Effector CD4-positive, alpha-beta T cell (primary cell): ENCODE results near the gene SLC39A8.
"Not testable (repeated sequence)": the region's sequence is repeated elsewhere in the genome, so short reads cannot be mapped to it uniquely, and the experiment has no call there.

Source experiments
- DNase-seq: peaks from one replicate; pipeline ENCODE4 v3.0.0-alpha.2; 2020
- total RNA-seq: gene quantifications from one replicate; lab custom pipeline; 2026; lab: John Stamatoyannopoulos, UW

SLC39A8 gene
- 50.1 reads per million, percentile 68 among the genes with 10 or more reads in this experiment for total RNA-seq

DNA sequence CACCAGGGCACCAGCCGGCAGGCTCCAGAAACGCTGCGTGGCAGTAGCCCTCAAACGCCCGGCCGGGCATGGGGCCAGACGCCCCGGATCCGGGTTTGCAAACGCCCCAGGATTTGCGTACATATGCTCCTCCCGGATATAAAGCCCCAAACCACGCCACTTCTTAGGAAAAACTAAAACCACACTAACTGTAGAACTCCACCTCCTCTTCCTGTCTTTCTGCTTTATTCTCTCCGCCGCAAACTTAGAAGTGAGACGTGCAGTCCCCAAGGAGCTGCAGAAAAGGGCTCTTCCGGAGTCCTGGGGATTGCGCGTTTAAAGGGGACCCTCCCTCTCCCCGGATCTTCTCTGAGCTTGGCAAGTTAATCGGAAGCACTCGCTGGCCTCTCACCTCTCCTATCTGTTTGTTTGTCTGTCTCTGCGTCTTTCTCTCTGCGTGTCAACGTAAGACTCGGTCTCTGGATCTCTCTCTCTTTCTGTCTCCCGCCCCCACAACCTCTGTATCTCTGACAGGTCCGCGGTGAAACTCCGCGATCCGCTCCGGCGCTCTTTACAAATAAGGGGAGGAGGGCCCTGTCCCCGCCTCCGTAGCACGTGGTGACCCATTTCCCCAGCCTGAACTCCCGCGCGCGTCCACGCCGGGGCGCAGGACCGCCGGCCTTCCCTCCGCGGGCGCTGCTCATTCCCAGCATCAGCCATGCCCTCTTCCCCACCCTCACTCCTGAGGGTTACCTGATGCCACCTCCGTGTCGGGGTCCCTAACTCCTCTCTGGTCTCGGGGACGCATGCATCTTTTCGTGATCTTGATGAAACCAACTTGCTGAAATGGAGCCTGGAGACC is at the start of gene SLC39A8:
SLC39A8 (minus strand) TSS at position 529 of the 841 bp plus-strand sequence. CDS start 820 bp downstream, outside the sequence.
- DNase-seq: peak; percentile 79

DNA sequence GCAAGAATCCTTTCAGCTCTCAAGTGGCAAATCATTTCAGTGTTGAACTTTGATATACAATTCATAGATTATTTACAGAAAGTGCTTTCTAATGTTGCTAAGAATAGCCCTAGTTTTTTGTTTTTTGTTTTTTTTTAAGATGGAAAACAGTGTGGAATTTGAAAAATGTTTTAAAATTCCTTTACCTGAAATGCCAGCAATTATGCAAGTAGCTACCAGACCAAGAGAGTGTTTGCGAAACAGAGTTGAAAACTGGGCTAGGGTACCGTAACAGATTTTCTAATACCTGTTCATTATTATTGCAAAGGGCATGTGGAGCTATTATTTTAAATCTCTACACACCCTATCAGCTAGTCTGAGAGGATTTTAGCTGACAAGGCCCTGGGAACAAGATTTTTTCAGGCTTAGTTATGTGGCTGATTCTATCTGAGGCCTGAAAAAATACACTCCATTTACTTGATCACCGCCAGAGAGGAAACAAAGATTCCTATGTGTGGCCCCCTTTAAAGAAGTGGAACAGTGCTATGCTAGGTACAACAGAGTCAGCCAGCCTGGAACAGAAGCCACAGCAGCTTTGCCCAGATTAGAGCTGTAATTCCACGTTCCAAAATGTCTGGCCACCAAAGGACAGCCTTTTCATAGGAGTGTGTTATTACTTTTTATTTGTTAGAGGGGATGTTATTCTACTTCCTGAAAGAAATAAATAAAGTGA is 46.9 kb upstream of the SLC39A8 start:
- DNase-seq: no peak

DNA sequence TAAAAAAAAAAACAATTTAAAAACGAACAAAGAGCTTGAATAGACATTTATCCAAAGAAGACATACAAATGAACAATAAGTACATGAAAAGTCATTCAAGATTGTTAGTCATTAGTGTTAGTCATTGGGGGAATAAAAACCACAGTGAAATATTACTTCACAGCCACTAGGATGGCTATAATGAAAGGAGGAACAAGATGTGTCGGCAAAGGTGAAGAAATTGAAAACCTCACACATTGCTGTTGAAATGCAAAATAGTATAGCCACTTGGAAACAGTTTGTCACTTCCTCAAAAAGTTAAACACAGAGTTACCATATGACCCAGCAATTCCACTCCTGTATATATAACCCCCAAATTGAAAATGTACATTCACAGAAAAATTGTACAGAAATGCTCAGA is 45.2 kb upstream of the SLC39A8 start:
- no peak for DNase-seq

DNA sequence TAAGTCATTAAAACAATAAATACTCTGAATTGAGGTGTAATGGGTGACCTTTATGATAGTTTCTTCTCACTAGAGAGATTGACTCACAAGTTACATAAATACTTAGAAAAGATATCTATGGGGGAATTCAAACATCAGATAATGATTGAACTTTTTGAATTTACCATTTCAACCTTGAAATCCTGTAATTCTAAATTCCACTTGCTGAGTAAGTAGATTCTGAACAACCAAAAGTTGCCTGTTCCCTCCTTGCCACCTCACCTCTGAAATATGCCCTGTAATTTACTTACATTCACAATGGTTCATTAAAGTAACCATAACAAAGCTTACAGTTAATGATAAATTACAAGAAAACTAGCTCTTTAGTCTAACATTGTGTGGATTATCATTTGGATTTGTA is 43.3 kb upstream of the SLC39A8 start:
- no peak for DNase-seq

DNA sequence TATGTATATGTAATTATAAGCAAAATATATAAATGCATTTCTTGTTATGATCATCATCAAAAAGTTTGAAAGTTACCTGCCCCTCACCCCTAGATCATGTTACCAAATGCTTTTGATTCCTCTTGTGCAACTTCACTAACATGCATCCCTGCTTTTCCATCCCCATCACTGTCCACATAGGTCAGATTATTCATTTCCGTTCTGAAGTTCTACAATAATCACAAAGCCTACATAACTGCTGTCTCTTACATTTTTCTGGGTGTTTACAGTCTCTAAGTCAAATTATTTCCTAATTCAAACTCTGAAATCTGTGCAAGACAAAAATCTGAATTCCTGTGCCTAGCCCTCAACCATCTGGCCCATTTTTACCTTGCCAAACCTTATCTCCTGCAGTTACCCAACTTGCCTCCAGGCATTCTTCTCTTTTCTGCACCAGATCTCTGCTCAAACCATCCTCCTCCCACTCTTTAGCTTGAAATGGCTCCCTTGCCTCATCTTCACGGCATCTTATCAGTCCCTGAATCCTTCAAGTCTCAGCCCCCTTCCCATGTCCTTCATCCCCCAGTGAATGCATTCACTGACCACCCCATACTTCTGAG is 42.4 kb upstream of the SLC39A8 start:
- DNase-seq: no peak

DNA sequence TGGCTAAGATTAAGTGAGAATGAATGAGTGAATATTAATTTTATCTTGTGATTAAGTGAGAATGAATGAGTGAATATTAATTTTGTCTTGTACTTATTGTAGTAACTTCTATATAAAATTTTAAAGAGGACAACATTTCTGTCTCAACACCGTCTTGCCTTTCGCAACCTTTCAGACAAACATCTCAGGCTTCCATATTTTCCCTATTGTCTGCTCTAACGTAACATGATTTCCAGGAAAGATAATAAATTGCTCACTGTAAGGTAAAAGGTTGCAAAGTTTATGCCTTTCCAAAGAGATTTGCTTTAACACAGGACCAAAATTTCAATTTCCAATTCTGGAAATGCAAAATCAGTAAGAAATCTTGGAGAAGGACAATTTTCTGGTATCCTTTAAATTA is 41.7 kb upstream of the SLC39A8 start:
- DNase-seq: no peak

DNA sequence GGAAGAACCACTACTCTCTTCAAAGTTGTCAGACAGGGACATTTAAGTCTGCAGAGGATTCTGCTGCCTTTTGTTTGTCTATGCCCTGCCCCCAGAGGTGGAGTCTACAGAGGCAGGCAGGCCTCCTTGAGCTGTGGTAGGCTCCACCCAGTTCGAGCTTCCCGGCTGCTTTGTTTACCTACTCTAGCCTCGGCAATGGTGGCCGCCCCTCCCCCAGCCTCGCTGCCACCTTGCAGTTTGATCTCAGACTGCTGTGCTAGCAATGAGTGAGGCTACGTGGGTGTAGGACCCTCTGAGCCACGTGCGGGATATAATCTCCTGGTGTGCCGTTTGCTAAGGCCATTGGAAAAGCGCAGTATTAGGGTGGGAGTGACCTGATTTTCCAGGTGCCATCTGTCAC is 35.0 kb upstream of the SLC39A8 start:
- DNase-seq: not testable (repeated sequence)

DNA sequence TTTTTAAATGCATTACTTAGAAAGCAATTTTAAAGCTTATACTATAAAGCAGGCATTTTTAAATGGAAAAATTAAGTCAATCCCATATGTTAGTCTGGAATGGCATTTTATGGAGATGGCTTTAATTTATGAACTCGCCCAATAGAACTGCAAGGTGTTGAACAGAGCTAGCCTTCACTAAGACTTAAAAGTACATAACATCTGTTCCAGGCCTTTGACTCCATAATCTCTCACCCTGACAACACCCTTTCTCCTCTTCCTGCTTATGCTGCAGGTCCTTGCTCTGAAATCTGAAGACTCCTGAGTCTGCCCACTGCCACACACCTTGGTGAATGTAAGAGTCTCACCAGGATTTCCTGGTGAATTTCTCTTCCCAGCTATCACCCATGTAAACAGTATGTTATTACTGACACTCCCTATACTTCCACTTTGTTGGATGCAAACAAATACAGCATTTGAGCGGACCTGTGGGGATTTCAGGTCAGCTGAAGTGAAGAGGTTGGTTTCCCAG is 17.7 kb upstream of the SLC39A8 start:
- no peak for DNase-seq

DNA sequence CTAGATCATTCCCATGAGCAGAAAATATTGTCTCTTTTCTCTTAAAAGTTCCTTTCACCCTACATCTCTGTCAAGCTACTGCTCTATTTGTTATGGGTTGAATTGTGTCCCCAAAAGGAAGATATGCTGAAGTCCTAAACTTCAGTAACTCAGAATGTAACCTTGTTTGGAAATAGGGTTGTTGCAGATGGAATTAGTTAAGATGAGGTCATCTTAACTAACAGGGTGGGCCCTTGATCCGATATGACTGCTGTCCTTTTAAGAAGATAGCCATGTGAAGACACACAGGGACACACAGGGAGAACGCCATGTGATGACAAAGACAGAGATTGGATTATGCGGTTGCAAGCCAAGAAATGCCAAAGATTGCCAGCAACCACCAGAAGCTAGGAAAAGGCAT is 12.8 kb upstream of the SLC39A8 start:
- no peak for DNase-seq

DNA sequence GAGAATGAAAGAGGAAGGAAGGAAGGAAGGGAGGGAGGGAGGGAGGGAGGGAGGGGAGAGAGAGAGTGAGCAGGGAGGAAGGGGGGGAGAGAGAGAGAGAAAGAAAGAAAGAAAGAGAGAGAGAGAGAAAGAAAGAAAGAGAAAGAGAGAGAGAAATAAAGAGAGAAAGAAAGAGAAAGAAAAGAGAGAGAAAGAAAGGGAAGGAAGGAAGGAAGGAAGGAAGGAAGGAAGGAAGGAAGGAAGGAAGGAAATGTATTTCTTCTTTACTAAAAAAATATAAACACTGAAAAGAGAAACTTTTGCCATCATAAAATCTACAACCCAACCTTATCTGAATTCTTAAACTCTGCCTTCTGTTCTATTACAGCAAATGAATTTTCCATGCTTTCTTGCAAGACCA is 12.4 kb upstream of the SLC39A8 start:
- not testable (repeated sequence) for DNase-seq

DNA sequence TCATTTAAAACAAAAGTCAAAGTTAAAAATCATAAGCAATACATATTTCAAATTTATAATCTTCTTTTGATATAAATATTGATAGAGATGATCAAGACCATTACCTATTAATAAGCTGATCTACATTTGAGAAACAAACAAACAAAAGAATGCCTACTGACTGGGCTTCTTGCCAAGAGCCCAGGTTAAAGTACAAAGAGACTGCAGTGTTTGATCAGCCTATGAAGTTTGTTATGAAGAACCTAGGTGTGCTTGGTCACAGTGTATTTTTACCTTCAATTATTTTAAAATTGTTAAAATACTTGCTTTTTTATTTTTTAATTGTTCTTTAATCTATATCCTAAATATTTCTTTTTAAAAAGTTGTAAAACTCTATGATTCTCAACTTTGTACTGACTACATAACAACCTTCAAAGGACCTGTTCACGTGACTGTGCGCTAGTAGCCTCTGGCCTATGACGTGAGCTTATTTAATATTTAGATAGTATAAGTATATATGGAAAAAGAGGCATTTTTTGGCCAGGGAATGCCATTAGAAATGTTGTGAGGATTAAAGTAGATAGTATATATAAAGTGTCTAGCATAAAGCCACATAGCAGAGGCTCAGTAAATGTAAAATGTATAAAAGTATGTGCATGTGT is 11.4 kb upstream of the SLC39A8 start:
- no peak for DNase-seq

DNA sequence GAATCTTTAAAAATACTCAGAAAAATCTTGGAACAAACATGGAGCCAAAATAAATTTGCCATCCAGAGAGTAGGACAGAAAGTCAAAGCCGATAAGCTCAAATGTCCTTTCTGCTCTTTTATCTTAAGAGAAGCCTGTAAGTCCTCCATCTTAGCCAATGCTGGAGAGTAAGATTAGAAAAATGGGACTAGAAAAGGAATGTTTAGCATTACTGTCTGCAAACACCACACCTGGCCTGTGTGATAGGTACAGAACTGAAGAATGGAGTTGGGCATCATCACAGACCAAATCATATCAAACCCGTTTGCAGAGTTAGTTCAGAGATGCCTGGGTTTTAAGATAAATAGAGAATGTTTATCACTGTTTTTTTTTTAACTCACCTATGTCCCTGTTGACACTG is 10.5 kb upstream of the SLC39A8 start:
- no peak for DNase-seq

DNA sequence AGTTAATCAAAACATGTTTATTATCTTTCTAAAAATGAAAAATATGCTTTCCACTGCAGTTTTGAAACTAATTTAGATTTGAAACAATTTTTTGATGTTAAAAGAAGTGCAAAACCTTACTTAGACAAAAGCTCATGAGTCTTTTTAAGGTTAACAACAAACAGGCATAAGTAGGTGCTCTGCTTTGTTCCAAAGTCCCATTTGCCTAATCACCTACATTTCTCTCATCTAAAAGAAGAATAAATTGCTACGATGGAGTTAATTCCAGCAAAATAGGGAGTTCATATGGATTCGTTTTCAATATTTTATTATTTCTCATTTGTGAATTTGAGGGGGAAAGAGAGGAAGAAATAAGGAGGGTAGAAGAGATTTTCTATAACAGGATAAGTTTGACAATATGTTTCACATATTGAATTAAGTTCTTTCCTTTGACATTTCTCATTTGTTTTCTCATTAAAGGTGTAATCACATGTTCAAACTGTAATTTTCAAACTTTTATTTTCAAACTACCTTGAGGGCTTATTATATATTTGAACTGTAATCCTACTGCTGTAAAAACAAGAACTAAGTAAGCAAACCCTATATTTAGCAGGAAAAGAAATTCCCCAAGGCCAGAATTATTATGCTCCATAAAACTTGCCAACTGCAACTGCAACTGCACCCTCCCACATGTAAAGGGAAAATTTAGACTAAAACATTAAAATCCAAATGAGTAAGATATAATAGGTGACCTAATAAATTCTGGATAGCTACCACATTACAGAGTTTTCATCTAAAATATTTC is 9.6 kb upstream of the SLC39A8 start:
- no peak for DNase-seq

DNA sequence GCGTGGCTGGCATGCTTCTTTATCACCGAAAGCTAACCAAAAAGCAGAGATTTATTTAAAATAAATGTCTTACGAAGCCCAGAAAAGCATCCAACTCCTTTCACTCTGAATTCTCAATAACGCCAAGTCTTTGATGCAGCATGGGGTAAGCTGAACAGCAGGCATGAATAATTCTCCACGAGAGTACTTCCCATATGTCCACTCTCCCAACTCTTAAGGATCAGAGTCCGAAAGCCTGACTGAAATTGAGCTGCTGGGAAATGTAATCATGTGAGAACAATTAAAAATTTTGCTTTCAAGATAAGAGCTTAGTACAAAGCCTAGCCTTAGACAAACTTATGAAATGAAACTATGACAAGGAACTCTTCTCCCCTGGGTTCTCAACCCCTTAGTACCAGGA is 7.5 kb upstream of the SLC39A8 start:
- DNase-seq: no peak

DNA sequence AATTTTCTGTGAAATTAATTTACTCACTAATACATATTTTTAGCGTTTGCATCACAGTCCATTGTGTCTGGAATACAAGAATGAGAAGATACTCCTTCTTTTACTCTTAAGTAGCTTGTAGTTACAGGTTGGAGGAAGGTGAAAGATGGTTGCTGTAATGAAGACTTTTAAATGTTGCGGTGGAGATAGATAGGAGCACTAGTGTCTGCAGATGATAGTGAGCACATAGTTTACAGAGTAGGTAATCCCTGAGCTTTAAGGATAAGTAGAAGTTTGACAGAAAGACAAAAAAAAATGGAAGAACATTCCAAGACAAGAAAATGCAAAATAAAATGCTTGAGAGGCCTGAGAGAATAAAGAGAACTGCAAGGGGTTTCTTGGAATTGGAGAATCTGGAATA is 5.4 kb upstream of the SLC39A8 start:
- no peak for DNase-seq

DNA sequence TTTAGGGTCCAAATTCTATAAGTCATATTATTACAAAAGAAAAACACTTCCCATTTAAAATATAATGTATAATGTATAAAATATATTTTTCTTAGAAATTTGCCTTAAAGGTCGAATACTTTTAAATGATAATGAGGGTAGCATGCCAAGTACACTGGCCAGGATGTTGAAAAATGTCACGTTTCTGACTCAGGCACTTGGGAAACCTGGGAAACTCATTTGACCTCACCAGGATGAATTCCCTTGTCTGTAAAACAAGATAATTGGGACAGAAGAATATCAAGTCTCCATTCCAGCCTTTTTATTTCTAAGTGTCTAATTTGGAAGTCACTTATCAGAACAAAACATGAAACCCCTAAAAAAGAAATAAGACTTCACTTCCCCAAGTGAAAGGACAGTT is 3.4 kb upstream of the SLC39A8 start:
- DNase-seq: no peak

DNA sequence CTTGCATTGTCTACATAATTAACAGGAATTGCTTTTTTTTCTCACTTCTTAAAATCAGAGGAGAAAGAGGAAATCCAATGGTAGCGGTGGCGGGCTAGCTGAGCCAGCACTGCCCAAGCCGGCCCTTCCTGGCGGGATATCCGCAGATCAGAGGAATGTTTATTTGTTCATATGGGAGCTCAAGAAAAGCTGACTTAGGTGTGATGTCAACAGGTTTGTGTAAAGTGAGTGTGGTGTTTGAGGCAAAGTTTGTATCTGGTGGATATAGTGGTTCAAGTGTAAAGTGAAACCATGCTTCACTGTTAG is 466 bp upstream of the SLC39A8 start:
- DNase-seq: no peak

DNA sequence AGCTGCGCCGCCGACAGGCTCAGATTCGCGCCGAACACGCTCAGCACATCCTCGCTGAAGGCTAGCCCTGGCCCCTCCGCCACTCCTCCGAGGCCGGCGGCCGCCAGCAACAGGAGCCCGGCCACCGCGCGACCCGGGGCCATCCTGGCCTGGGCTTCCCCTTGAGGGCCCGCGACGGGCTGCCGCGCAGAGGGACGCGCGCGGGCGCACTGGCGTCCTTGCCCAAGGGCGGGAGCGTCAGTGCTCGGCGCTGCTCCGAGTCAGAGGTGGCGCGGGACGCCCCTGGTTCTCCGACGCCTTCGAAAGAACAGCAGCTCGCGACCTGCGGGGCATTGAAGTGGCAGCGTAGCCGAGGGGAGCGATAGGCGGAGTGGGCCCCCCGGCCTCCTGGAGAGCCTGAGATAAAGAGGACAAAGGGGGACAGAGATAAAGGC is 745 bp downstream of the SLC39A8 start:
- peak; percentile 60 for DNase-seq

DNA sequence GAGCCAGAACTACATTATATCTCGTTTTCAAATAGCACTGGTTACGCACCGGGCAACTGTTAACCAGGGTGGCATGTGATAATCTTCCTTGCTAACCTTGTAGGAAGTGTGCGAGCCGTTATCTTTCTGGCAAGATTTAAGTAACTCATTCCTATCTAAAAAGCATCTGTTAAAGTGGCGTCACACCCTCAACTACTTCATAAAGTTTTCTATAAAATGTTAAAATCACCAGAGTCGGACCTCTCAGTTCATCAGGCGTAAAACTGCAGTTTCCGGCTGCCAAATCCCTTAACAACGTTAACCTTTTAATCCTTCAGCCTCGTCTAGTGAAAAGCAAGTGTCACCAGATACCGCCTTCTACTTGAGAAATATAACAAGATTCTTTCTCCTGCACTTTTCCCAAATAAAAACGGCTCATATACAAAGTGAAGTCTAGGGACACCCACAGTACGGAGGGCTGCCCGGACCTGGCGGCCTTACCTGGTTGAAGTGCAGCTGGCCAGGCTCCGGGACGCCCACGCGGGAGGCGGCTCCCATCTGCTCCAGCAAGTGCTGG is 1.2 kb downstream of the SLC39A8 start:
- DNase-seq: no peak

DNA sequence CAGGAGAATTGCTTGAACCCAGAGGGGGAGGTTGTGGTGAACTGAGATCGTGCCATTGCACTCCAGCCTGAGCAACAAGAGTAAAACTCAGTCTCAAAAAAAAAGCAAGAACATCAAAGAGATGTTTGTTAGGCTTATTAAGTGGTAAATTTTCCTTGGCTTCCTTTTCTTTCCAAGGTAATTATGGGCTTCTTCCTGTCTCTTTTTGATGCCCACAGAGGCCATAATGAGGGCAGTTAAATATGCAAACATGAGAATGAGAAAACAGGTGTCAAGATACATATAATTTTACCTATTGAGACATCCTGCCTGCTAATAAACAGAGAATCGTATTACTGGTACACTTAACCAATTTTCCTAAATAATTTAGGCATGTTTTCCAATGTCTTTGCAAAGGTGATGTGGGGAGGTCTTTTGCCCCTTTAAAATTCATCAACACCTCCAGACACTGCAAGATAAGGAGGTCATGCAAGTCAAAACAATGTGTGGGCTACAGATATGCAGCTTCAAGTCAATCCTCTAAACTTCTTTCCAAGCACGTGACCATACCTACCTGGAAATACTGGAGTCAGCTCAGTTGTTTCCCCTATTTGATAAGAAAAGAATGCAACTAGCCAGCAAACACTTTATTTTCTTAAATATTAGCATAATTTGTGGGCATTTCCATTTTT is 2.7 kb downstream of the SLC39A8 start:
- DNase-seq: no peak

DNA sequence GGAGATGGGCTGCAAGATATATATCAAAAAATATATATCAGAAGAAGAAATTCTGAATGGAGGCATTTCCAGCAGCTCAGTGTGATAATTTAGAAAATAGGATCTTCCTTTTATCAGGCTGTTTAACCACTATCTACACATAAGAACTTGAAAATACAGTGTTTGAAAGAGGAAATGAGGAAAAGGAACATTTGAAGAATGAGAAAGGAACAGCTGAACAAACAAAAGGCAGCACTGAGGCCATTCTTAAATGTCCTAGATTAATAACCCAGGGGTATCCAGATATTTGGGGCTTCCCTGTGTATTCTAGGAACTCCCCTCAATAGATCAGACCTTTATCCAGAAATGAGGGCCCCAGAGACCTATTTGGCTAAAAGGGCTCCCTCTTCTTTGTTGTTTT is 4.1 kb downstream of the SLC39A8 start:
- no peak for DNase-seq
